ENCODE measurements around the gene GFOD1.
"Not testable (repeated sequence)": the region's sequence is repeated elsewhere in the genome, so short reads cannot be mapped to it uniquely, and the experiment has no call there.

GFOD1 gene

DNA sequence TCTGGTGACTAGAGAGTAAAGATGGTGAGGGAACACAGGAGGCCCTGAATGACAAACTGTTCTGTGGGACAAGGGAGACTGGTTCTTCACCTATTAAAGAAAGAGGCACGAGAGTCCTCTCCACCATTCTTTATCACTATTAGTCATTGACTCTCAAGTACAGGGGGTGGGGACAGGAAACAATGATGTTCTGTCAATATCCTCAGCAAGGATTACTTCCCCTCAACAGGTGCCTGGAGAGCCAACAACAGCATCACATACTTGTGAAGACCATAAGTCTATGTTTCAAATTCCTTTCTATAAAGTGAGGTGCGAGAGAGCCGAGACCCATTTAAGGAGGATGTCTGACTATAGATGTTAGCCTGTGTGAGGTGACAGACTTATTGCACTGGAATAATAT lies 86.6 kb downstream of the GFOD1 start:
- DNase-seq (ENCODE audit: low read depth), result no peak

DNA sequence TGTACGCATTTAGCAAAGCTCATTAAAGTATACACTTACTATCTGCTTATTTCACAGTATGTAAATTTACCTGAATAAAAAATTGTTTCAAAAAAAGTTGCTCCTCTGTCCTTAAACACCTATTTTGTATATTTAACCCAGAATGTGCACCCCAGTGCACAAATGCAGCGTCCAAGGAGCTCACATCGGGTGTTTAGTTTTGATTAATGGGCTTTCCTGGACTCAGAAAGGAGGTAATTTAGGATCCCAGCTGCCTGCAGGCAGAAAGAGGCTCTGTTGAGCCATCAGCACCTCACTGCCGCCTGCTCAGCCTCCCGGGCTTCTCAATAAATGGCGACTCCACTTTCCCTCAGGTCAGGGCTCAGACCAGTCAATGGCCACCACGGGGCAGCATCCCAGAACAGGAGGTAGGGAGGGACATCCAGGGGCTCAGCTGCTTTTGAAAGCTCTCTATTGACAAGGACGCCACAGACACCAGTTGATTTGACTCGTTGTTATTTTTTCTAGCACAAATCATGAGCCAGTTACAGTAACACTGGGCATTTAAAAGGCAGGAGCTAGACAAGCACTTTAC lies 88.9 kb downstream of the GFOD1 start:
- DNase-seq (ENCODE audit: low read depth), result no peak

DNA sequence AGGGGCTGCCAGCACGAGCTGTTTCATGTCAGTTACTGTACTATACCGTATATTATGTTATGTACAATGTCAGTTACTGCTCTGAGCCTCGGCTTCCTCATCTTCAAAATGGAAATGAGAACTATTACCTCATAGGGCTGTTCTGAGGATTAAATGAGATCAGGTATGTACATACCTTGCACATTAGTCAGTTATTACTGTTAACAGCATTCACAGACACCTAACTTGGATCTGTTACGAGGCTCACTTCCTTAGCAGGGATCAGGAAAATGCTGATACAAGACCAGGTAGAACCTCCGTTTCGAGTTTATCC lies 89.4 kb downstream of the GFOD1 start:
- DNase-seq (ENCODE audit: low read depth), result no peak

DNA sequence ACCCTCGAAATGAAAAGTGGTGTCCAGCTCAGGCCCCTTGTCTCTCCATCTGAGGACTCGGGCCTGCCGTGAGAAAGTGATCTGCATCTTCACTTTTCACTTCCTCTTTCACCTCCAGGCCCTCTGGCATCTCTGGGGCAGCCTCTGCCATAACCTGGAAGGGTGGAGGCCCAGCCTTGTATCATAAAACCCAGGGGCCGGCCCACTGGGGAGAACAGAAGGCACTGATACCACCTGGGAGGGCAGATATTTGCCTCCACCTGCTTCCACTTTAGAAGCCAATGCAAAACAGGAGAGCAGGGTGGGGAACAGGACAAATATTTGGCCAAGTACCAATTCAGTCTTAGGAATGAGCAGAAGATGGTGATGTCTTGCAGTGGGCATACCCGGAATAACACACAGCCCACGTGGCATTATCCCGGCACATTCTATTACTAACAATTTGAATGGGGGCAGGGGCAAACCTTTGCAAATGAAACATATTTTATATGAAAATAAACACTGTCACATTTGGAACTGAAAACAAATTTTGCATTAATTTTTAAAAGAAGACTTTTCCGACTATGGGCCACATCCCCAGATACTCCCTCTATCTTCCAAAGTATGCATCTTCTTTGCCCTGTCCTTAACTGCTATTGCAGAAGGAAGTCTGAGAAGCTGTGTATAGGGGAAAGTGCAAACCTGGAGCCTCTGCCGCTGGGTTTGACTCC lies 89.9 kb downstream of the GFOD1 start:
- DNase-seq (ENCODE audit: low read depth), result no peak

DNA sequence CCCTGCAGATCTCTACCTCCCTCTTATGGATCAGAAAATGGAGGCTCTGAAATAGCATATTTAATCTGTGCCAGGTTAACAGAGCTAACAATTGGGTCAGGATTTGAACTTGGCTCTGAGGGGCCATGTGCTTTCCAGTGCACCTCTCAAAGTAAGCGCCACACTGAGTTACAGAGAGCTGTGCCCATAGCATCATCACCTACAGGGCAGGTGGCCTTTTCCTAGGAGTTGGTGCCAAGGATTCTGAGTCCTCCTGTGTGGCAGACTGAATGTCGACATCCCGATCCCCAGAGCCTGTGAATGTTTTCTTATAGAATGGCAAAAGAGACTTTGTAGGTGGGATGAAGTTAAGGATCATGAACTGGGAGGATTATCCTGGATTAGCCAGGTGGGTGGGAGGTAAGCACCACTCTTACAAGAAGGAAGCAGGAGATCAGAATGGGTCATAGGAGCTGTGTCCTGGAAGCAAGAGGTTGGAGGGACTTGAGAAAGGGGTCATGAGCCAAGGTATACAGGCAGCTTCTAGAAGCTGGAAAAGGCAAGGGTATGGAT lies 91.1 kb downstream of the GFOD1 start:
- DNase-seq (ENCODE audit: low read depth), result no peak

DNA sequence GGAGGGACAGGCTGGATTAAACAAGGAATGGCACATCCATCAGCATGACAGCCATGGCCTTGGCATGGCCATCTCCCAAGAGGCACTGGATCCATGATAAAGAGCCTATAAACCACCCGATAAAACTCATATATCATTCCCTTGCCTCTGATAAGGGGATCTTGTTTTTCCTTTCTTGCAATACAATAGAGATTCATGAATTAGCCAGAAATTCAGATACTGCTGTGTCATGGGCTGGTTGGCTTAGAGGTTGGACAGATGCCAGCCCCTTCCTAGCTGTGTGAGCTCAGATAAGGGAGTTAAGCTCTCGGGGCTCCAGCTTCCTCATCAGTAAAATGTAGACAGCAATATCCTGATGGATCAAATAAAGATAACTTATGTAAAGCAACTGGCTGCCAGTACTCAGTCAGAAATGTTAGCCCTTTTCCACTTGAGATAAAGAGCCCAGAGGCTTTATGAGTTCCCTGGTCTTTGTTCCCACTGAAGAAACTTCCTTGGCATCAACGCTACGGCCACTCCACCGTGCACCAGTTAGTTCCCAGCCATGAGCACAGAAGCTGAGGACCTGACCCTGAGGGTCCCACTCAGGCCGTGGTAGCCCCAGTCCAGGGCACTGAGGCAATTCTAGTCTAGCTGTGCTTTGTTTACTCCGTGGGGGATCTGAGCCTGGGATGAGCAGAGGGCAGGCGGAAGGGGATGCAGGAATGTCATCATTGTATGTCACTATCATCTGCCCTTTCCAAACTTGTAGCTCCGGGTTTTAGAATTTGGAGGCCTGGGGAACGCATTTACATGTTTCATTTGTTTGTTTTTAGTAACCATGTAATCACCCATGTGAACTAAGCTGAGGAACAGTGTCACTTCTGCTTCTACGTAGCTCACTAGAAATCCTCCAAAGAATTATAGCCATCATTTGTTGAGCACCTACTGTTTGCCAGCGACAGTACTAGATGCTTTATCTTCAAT lies 91.8 kb downstream of the GFOD1 start:
- no peak for DNase-seq (ENCODE audit: low read depth)

DNA sequence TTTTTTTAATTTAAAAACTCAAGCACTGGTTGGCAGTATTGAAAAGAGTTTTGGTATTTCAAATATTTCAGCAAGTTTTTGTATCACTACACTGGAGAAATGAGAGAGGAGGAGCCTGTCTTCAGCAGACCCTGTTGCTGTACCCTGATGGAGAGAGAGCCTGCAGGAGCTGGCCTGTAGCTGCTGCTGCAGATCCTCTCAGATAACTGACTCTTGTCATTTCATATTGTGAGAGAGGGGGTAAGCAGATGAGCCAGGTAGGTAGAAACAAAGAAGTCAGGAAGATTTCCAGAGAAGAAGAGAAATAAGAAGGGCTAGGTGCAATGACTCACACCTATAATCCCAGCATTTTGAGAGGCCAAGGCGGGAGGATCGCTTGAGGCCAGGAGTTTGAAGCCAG lies 94.9 kb downstream of the GFOD1 start:
- DNase-seq (ENCODE audit: low read depth), result no peak

DNA sequence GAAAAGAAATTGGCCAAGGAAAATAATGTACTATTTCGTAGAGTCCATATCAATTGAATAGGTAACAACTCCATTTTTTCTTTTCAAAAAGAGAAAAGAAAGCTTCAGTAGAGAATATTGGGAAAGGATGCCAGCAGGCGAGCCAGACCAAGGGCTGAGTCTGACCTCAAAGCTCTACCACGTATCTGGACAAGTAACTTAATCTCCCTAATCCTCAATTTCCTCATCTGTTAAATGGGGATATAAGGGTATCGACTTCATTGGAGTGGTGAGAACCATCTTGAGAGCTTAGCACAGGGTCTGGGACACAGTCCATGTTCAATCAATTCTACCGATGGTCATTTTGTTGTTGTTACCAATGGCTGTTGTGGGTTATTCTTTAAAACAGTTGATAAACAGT lies 95.9 kb downstream of the GFOD1 start:
- no peak for DNase-seq (ENCODE audit: low read depth)

DNA sequence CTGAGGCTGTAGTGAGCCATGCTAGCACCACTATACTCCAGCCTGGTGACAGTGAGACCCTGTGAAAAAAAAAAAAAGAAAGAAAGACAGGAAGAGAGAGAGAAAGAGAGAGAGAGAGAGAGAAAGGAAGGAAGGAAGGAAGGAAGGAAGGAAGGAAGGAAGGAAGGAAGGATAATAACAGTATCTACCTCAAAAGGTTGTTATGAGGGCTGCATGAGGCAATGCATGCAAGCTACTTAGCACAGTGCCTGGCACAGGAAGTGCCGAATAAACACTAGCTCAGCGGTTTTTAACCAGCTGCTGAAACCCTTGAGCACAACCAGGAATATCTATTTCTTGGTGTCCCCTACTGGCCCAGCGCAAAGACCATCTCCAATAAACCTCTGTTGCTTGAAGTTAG lies 96.7 kb downstream of the GFOD1 start:
- no peak for DNase-seq (ENCODE audit: low read depth)

DNA sequence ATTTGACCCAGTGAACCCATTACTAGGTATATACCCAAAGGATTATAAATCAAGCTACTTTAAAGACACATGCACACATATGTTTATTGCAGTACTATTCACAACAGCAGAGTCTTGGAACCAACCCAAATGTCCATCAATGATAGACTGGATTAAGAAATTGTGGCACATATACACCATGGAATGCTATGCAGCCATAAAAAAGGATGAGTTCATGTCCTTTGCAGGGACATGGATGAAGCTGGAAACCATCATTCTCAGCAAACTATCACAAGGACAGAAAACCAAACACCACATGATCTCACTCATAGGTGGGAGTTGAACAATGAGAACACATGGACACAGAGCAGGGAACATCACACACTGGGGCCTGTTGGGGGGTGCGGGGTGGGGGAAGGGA lies 98.2 kb downstream of the GFOD1 start:
- DNase-seq (ENCODE audit: low read depth), result not testable (repeated sequence)

DNA sequence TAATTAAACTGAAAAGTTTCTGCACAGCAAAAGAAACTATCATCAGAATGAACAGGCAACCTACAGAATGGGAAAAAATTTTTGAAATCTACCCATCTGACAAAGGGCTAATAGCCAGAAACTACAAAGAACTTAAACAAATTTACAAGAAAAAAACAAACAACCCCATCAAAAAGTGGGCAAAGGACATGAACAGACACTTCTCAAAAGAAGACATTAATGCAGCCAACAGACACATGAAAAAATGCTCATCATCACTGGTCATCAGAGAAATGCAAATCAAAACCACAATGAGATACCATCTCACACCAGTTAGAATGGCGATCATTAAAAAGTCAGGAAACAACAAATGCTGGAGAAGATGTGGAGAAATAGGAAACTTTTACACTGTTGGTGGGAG lies 98.6 kb downstream of the GFOD1 start:
- not testable (repeated sequence) for DNase-seq (ENCODE audit: low read depth)

DNA sequence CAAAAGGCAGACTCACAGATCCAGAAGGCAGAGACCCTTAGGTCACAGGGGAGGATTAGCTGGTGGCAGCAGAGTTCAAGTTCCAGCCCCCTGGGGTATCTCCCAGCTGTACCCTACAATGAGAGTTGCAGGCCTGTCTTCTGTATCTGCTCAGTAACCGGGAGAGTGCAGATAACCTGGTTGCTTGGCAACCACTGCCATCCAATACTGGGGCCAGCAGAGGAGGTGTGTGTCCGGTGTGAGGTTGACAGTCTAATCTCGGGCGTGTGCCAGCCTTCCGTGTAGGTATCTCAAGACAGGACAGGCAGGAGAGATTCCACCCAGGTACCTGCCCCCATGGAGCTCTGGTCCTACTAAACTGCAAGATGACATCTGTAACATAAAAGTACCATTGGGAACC lies 102.4 kb downstream of the GFOD1 start:
- no peak for DNase-seq (ENCODE audit: low read depth)

DNA sequence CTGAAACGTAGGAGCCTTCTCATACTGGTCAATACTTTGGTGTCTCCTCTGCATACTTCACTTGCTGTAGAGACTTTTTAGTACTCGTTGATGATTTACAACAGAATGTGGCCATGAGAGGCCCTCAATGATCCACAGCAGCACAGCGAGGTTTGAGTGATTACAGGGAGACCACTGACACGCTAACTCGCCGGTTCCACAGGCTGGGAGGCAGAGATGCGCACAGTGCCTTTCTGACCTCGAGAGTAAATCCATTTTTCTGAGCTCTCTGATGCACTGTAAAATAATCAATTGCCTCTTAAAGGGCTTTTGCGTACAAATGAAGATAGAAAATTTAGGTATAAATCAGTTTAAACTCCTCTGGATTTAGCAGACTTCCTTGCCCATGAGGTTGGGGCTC lies 102.9 kb downstream of the GFOD1 start:
- no peak for DNase-seq (ENCODE audit: low read depth)

DNA sequence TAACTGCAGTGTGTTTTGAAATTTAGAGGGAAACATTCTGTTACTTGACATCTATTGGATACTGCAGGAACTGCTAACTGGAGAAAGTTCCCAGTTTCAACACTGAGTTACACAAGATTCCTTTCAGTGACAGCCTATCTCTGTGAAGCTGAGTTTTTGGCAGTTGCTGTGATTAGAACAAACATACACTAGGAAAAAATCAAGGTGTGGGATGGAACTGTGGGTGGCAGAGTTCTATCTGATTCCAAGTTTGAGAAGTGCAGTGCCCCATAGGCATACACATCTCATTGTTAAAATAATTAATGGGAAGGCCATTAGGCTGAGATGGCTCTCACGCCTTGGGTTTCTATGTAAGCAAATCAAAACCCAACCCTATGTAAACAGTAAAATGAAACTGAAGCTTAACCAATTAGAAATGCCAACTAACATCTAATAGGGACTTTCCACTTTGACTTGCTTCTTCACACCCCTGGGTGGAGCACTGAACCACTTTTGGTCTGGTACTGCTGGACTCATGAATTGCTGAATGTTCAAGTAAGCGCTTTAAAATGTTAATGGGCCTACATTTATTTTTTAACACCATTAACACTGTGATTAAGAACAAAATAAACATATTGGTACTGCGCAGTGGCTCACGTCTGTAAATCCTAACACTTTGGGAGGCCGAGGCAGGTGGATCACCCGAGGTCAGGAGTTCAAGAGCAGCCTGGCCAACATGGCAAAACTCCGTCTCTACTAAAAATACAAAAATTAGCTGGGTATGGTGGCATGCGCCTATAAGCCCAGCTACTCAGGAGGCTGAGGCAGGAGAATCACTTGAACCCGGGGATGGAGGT lies 103.9 kb downstream of the GFOD1 start:
- no peak for DNase-seq (ENCODE audit: low read depth)

DNA sequence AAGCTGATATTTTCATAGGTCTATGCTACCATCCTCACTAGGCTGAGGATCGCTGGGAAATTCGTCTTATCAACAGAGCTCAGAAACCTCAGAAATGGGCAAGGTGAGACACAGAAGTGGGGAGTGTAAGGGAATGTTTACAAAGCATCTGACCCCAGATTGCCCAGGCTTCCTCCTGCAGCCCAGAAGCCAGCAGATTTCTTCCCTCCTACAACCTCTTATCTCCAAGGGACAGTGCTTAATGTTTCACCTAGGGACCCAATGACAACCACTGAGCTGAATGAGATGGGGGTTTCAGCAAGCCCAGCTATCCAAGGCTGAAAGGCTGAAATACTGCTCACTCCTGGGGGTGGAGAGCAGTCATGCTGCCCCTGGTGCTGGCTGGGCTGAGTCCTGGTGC lies 106.6 kb downstream of the GFOD1 start:
- DNase-seq (ENCODE audit: low read depth), result no peak

DNA sequence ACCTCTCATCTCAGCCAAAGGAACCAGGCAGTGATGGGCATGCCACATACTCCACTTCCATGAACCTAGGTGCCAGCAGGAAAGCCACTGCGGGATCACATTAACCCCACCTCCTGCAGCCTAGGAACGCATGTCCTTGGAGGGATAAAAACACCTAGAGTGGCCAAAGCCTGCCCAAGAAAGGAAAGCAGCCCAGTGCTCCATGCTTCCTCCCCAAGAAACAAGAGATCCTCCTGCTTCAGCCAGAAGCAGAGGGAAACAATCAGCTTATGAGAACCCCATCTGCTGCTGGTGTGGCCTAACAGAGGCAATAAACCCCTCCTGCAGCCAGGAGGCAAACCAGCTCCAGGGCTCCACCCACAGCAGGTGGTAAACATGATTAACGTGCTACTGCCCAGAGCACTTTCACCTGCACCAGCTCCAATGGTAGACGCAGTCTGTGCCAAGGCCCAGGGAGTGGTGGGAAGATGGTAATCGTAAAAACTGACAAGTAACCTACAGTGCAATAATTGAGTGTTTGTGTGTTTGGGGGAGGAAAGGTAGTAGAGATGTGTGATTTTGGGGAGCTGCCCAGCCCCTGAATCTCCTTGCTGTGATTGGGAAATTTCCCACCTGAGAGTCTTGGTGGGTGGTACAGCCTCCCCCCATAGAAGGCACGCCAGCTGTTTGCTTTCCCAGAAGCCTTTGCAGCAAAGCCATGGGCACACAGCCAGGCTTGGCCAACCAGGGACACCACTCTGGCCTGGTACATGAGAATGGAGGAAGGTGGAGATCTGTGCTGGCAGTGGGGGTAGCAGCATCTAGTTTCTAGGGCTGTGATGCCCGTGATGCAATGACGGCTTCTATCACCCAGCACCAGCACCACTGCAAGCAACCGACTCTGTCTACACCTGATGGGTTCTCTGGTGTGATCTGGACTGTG lies 108.5 kb downstream of the GFOD1 start:
- no peak for DNase-seq (ENCODE audit: low read depth)

DNA sequence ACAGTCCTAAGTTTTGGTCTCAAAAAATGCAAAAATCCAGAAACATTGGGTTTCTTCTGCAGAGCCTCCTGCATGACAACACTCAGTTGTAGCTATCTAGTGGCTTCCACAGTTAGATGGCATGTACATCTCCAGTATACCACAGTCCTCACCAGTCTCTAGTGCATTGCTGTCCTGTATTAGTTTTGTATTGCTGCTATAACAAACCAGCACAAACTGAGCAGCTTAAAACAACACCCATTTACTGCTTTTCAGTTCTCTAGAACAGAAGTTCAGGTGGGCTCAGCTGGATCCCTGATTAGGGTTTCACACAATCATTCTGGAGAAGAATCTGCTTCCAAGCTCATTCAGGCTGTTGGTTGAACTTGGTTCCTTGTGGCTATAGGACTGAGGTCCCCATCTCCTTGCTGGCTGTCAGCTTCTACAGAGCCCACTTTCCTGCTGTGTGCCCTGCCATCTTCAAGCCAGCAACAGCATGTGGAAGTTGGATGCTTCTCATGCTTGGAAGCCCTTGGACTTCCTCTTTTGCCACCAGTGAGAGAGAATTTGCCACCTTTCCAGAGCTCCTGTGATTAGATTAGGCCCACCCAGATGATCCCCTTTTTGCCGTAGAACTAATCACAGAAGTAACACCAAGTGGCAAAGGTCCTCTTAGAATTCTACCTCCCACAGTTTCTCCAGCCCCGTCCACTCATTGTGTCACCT lies 110.2 kb downstream of the GFOD1 start:
- DNase-seq (ENCODE audit: low read depth), result no peak

DNA sequence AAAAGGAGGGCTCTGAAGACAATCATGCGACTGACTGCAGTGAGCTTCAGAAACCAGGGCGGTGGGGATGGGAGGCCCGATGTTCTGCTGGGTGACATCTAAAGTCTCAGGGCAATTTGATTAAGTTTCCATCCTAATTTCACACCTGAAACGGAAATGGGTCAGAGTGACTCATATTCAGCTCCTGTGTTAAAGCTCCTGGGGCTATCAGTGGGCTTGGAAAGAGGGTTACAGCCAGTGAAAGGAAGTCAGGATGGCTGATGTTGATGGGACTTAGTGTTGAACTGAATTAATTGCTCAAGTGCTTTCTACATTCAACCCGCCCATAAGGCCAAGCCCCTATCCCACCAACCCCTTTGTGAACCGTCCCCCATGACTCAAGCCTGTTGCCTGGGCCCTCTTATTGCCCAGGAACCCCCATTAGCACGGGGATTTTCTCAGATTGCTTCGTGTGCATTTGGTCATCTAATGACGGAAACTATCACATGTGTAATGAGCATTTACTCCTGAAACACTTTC lies 112.0 kb downstream of the GFOD1 start:
- no peak for DNase-seq (ENCODE audit: low read depth)

DNA sequence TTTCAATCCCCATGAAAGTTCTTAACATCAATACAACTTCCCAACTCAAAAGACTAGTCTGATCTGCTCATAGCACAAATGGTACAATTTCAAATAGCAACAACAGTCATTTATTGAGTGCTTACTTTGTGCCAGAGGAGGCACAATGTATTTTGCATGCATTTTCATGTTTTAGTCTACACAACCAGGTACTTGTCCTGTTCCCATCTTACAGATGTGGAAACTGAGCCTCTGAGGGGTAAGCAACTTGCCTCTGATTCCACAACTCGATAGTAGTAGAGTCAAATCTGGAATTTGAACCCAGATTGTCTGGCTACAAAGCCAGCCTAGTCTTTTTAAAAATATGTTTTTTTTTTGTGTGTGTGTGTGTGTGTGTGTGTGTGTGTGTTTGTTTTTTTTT lies 113.5 kb downstream of the GFOD1 start:
- DNase-seq (ENCODE audit: low read depth), result no peak

DNA sequence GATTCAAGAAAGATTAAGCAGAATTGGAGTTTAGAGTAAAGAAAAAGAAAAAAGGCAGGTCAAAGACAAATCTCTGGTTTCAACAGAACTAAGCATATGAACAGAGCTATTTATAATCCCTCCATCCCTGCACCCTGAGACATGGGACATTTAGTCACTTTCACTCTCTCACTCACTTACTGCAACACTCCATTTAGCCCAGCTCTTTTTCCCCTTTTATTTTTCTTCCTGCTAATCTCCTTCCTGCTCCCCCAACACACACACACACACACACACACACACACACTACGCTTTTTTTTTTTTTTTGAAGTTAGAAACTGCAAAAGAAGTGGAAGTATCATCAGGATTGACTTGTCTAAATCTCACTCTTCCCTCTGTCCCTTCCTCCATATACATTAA lies 113.9 kb downstream of the GFOD1 start:
- no peak for DNase-seq (ENCODE audit: low read depth)

Measured in T-helper 22 cell (primary cell).